ENCODE data around the gene TSHZ3.

DNA sequence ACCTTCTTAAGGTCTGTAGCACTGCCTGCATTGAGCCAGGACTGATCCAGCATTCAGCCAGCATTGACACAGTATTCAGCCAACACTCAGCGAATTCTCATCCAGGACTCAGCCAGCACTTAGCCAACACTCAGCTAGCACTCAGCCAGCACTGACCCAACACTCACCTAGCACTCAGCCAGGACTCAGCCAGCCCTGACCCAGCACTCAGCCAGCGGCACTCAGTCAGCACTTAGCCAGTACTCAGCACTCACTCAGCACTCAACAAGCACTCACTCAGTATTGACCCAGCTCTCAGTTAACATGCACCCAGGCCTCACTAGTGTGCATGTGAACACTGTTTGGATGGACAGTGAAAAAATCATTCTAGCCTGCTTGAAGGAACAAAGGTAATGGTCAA is 55.0 kb downstream of the TSHZ3 start:
- TF ChIP-seq, protein P1, sequence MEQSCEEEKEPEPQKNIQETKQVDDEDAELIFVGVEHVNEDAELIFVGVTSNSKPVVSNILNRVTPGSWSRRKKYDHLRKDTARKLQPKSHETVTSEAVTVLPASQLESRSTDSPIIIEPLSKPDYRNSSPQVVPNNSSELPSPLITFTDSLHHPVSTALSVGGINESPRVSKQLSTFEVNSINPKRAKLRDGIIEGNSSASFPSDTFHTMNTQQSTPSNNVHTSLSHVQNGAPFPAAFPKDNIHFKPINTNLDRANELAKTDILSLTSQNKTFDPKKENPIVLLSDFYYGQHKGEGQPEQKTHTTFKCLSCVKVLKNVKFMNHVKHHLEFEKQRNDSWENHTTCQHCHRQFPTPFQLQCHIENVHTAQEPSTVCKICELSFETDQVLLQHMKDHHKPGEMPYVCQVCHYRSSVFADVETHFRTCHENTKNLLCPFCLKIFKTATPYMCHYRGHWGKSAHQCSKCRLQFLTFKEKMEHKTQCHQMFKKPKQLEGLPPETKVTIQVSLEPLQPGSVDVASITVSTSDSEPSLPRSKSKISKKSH (CRISPR knock-in tag; IDR thresholded peaks at IDR 0.05; ENCODE audit: borderline replicate concordance) = no peak
- TF ChIP-seq PHF20 (CRISPR knock-in tag; IDR thresholded peaks at IDR 0.05) = no peak

All from HepG2 (cell line).